ENCODE data around the gene ZC3H18. TPM values are rescaled to one million over a fixed set of nuclear protein-coding genes. Genes with fewer than 3 reads are reported as not detected.

ZC3H18 gene
- 46.2 TPM for polyA plus RNA-seq (2013, experiment 1 of 2)
- polyA plus RNA-seq (2013, experiment 2 of 2): 47.7 TPM

DNA sequence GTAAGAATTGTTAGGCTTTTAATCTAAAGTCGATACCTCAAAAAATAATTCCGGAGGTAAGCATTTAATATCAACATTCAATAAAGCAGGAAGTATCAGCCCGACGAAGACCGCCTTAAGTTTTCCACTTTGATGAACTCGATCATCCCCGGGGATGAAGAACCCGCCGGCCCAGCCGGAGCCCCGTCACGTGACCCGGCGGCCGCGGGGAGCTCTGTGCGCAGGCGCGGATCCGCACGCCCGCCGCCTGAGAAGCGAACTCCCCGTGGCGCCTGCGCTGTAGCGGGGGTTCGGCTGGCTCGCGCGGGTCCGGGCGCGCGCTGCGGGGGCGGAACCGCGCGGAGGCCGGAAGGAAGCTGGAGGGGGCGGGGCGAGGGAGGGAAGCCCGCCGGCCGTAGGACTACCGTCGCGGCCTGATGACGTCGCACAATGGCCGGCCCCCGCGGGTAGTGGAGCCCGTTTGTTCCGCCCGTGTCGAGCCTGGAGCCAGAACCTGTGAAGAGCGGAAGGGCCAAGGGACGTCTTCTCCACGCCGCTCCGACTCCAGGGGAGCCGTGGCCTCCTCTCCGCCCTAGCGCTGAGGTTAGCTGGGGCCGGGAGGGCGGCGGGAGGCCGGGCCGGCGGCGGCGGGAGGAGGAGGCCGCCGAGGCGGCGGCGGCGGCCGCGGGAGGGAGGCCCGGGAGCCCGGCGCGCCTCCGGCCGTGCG is at the start of gene ZC3H18:
Gene ZC3H18, plus strand, starts transcription at position 419 of the 706 bp plus-strand sequence. CDS start 6,721 bp downstream, outside the sequence.
- H3K36me3 ChIP-seq (ENCODE audit: insufficient read depth, low read length): peaks cover 23% of the 10 kb centered on the region
- WGBS: under 1% methylated on average over 90 of the region's 90 CpGs
- peak within 1 kb of the TSS; percentile 93 for H3K9ac ChIP-seq (ENCODE audit: low read depth, low read length)
- no peaks in the 10 kb centered on the region for H3K27me3 ChIP-seq (ENCODE audit: insufficient read depth, low read length)
- H3K9me3 ChIP-seq (ENCODE audit: insufficient read depth, low read depth, low read length): no peaks in the 10 kb centered on the region
- peak within 1 kb of the TSS; percentile 87 for H3K27ac ChIP-seq (ENCODE audit: low read depth, low read length)
- peaks cover 6% of the 10 kb centered on the region; the same call in 1 of the 2 replicates for H3K4me1 ChIP-seq (ENCODE audit: insufficient read depth, low read length)
- H3K4me3 ChIP-seq (ENCODE audit: low read length): peak within 1 kb of the TSS; percentile 91

- H3K27me3 ChIP-seq (ENCODE audit: insufficient read depth, low read length): no peaks in the 10 kb centered on the region
- H3K4me1 ChIP-seq (ENCODE audit: insufficient read depth, low read length): no peaks in the 10 kb centered on the region
- WGBS: 82% methylated on average over 9 of the region's 9 CpGs
- no peak overlapping the region for H3K27ac ChIP-seq (ENCODE audit: low read depth, low read length)
- no peaks in the 10 kb centered on the region for H3K9me3 ChIP-seq (ENCODE audit: insufficient read depth, low read depth, low read length)
- H3K9ac ChIP-seq (ENCODE audit: low read depth, low read length): no peak overlapping the region
- H3K36me3 ChIP-seq (ENCODE audit: insufficient read depth, low read length): no peaks in the 10 kb centered on the region
- no peak overlapping the region for H3K4me3 ChIP-seq (ENCODE audit: low read length)
These were observed 48.5 kb upstream of the ZC3H18 start for GRCh38 chr16:88521674-88522073.

DNA sequence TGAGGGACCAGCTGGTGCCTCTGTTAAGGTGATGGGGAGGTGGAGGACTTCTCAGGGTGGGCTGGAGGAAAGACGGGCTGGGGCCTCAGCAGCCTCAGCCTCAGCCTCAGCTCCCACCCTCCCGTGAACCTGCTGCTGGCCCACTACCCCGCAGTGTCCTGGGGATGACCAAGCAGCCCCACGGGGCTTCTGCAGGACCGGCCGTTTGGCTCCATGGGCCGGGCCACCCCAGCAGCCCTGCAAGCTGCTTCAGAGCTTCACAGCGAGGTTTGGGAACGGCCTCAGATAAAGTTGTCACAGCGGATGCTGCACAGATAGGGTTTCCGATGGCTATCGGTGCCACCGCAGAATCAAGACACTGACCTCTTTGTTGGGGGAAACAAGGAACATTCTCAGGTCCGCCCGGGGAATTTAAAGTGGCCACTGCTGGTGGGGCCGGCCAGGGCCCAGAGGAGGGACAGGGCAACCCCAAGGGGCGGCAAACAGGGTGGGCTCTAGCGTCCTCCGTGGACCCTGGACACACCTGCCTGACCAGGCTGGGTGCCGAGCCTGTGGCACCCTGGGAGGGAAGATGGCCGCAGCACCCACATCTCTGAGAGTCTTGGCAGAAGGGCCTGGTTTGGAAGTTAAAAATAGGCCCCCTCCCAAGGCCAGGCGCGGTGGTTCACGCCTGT is 47.8 kb upstream of the ZC3H18 start:
- no peaks in the 10 kb centered on the region for H3K36me3 ChIP-seq (ENCODE audit: insufficient read depth, low read length)
- no peaks in the 10 kb centered on the region for H3K4me1 ChIP-seq (ENCODE audit: insufficient read depth, low read length)
- H3K27ac ChIP-seq (ENCODE audit: low read depth, low read length): no peak overlapping the region
- no peaks in the 10 kb centered on the region for H3K9me3 ChIP-seq (ENCODE audit: insufficient read depth, low read depth, low read length)
- H3K4me3 ChIP-seq (ENCODE audit: low read length): no peak overlapping the region
- 88% methylated on average over 24 of the region's 24 CpGs for WGBS
- H3K27me3 ChIP-seq (ENCODE audit: insufficient read depth, low read length): no peaks in the 10 kb centered on the region
- H3K9ac ChIP-seq (ENCODE audit: low read depth, low read length): no peak overlapping the region

GRCh38 chr16:88523309-88524161 is 46.7 kb upstream of the ZC3H18 start:
- WGBS: 89% methylated on average over 47 of the region's 47 CpGs
- no peaks in the 10 kb centered on the region for H3K27me3 ChIP-seq (ENCODE audit: insufficient read depth, low read length)
- H3K36me3 ChIP-seq (ENCODE audit: insufficient read depth, low read length): no peaks in the 10 kb centered on the region
- no peaks in the 10 kb centered on the region for H3K4me1 ChIP-seq (ENCODE audit: insufficient read depth, low read length)
- no peak overlapping the region for H3K27ac ChIP-seq (ENCODE audit: low read depth, low read length)
- H3K9ac ChIP-seq (ENCODE audit: low read depth, low read length): no peak overlapping the region
- H3K9me3 ChIP-seq (ENCODE audit: insufficient read depth, low read depth, low read length): no peaks in the 10 kb centered on the region
- H3K4me3 ChIP-seq (ENCODE audit: low read length): no peak overlapping the region

- no peaks in the 10 kb centered on the region for H3K36me3 ChIP-seq (ENCODE audit: insufficient read depth, low read length)
- WGBS: 88% methylated on average over 18 of the region's 18 CpGs
These were observed 45.8 kb upstream of the ZC3H18 start for GRCh38 chr16:88524274-88524972.

GRCh38 chr16:88524973-88525662 is 45.1 kb upstream of the ZC3H18 start:
- Histone ChIP-seq H3K9me3 (ENCODE audit: insufficient read depth, low read depth, low read length) (no peaks in the 10 kb centered on the region), H3K4me3 (ENCODE audit: low read length) (no peak overlapping the region), H3K9ac (ENCODE audit: low read depth, low read length) (no peak overlapping the region), H3K27me3 (ENCODE audit: insufficient read depth, low read length) (no peaks in the 10 kb centered on the region), H3K4me1 (ENCODE audit: insufficient read depth, low read length) (no peaks in the 10 kb centered on the region), H3K36me3 (ENCODE audit: insufficient read depth, low read length) (no peaks in the 10 kb centered on the region), H3K27ac (ENCODE audit: low read depth, low read length) (no peak overlapping the region)
- WGBS: 82% methylated on average over 18 of the region's 18 CpGs

More at GRCh38 chr16:88524274-88524972, 45.8 kb upstream of the ZC3H18 start:
- Histone ChIP-seq H3K4me1 (ENCODE audit: insufficient read depth, low read length) (no peaks in the 10 kb centered on the region), H3K4me3 (ENCODE audit: low read length) (no peak overlapping the region), H3K27me3 (ENCODE audit: insufficient read depth, low read length) (no peaks in the 10 kb centered on the region), H3K9ac (ENCODE audit: low read depth, low read length) (no peak overlapping the region), H3K27ac (ENCODE audit: low read depth, low read length) (no peak overlapping the region), H3K9me3 (ENCODE audit: insufficient read depth, low read depth, low read length) (no peaks in the 10 kb centered on the region)

DNA sequence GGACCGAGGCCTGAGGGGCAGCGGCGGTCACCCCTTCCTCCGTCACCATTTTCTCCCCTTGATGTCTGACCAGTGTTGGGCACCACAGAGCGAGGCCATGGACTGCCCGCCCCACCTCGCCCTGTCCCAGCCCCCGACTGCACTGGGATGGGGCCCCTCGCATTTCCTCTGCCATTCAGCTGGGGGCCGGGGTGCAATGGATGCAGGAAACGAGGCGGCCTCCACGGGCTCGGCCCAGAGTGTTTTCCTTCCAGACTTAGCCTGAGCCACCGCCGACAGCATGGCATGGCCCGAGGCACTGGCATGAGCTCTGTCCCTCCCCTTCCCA is 44.6 kb upstream of the ZC3H18 start:
- H3K36me3 ChIP-seq (ENCODE audit: insufficient read depth, low read length): no peaks in the 10 kb centered on the region
- WGBS: 81% methylated on average over 17 of the region's 17 CpGs
- H3K27me3 ChIP-seq (ENCODE audit: insufficient read depth, low read length): no peaks in the 10 kb centered on the region
- H3K27ac ChIP-seq (ENCODE audit: low read depth, low read length): no peak overlapping the region
- H3K4me3 ChIP-seq (ENCODE audit: low read length): no peak overlapping the region
- no peak overlapping the region for H3K9ac ChIP-seq (ENCODE audit: low read depth, low read length)
- no peaks in the 10 kb centered on the region for H3K9me3 ChIP-seq (ENCODE audit: insufficient read depth, low read depth, low read length)
- H3K4me1 ChIP-seq (ENCODE audit: insufficient read depth, low read length): no peaks in the 10 kb centered on the region

DNA sequence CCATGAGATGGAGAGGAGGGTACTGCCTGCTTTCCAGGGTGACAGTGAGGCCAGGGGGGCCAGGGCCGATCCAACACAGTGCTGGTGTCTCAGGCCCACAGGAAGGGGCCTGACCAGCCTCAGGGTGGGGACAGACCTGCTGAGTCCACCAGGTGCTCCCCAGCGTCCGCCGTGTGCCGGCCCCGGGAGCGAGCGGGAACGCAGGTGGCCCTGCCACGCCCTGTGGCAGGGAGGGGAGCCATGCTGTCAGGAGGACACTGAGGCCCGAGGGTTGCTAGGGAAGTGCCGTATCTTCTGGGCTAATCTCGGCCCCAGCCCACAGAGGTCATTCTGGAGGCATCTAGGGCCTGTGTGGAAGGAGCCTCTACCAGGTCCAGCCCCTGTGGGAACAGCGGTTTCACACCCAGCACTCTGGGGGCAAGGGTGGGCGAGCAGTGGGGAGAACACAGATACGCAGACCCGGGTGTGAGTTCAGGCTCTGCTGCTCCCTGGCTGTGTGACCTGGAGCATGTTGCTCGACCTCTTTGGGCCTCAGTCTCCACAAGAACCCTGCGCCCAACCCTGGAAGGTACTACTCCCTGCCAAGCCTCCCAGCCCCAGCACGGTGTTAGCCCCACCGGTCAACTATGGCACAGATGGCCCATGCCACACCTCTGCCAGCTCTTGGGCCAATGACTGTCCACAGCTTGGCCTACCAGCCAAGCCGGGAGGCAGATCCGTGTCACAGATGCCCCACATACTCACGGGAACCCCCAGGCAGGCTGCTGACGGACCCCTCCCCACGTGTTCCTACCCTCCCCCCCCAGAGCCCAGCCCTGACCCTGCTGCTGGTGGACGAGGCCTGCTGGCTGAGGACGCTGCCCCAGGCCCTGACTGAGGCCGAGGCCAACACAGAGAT is 43.9 kb upstream of the ZC3H18 start:
- Histone ChIP-seq H3K27me3 (ENCODE audit: insufficient read depth, low read length) (no peaks in the 10 kb centered on the region), H3K27ac (ENCODE audit: low read depth, low read length) (no peak overlapping the region), H3K4me3 (ENCODE audit: low read length) (no peak overlapping the region), H3K9me3 (ENCODE audit: insufficient read depth, low read depth, low read length) (no peaks in the 10 kb centered on the region), H3K9ac (ENCODE audit: low read depth, low read length) (no peak overlapping the region), H3K4me1 (ENCODE audit: insufficient read depth, low read length) (no peaks in the 10 kb centered on the region), H3K36me3 (ENCODE audit: insufficient read depth, low read length) (no peaks in the 10 kb centered on the region)
- WGBS: 83% methylated on average over 29 of the region's 29 CpGs

DNA sequence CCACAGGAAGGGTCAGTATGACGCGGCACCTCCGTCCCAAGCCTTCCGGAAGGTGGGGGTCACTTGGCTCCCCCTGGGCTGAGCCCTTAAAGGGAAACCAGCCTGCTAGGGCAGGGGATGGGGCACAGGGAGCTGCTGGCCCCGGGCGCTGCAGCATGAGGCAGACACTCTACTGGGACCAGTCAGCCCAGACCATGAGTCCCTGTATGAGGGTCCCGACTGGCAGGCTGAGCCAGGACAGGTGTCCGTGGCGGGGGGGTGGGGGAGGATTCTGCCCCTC is 43.4 kb upstream of the ZC3H18 start:
- no peaks in the 10 kb centered on the region for H3K4me1 ChIP-seq (ENCODE audit: insufficient read depth, low read length)
- no peak overlapping the region for H3K9ac ChIP-seq (ENCODE audit: low read depth, low read length)
- H3K27ac ChIP-seq (ENCODE audit: low read depth, low read length): no peak overlapping the region

More for the DNA sequence above, 43.4 kb upstream of the ZC3H18 start:
- 86% methylated on average over 9 of the region's 9 CpGs for WGBS
- Histone ChIP-seq H3K9me3 (ENCODE audit: insufficient read depth, low read depth, low read length) (no peaks in the 10 kb centered on the region), H3K27me3 (ENCODE audit: insufficient read depth, low read length) (no peaks in the 10 kb centered on the region), H3K4me3 (ENCODE audit: low read length) (no peak overlapping the region), H3K36me3 (ENCODE audit: insufficient read depth, low read length) (no peaks in the 10 kb centered on the region)

Data from HUES64 (cell line).